Measurements from ENCODE around the gene PRSS2.
"Not testable (repeated sequence)": the region's sequence is repeated elsewhere in the genome, so short reads cannot be mapped to it uniquely, and the experiment has no call there.

Gene PRSS2

GRCh38 chr7:142770661-142771352, at the start of gene PRSS2:
Gene PRSS2, plus strand, starts transcription at chr7:142770970. Its CDS starts 13 bp downstream, at chr7:142770983.
- no peak for DNase-seq

- no peak for DNase-seq
Measured at GRCh38 chr7:142720986-142721385, 49.8 kb upstream of the PRSS2 start.

- no peak for DNase-seq
Measured at GRCh38 chr7:142722248-142722794, 48.4 kb upstream of the PRSS2 start.

- no peak for DNase-seq
Measured at GRCh38 chr7:142733271-142733670, 37.5 kb upstream of the PRSS2 start.

- DNase-seq: no peak
Measured at GRCh38 chr7:142739923-142740492, 30.8 kb upstream of the PRSS2 start.

- no peak for DNase-seq
Measured at GRCh38 chr7:142740786-142741185, 30.0 kb upstream of the PRSS2 start.

GRCh38 chr7:142741932-142742331, 28.8 kb upstream of the PRSS2 start:
- DNase-seq: not testable (repeated sequence)

GRCh38 chr7:142745091-142745635, 25.6 kb upstream of the PRSS2 start:
- DNase-seq: no peak

- no peak for DNase-seq
Measured at GRCh38 chr7:142745745-142746144, 25.0 kb upstream of the PRSS2 start.

GRCh38 chr7:142746264-142746663, 24.5 kb upstream of the PRSS2 start:
- DNase-seq: no peak

- not testable (repeated sequence) for DNase-seq
Measured at GRCh38 chr7:142748410-142748809, 22.4 kb upstream of the PRSS2 start.

GRCh38 chr7:142749218-142749993, 21.4 kb upstream of the PRSS2 start, which contains the start of gene PRSS1:
Gene PRSS1, plus strand, starts transcription at chr7:142749472. Its CDS starts 13 bp downstream, at chr7:142749485.
- no peak for DNase-seq

- no peak for DNase-seq
Measured at GRCh38 chr7:142750321-142750938, 20.3 kb upstream of the PRSS2 start.

GRCh38 chr7:142751526-142752175, 19.1 kb upstream of the PRSS2 start:
- not testable (repeated sequence) for DNase-seq

GRCh38 chr7:142752376-142753225, 18.2 kb upstream of the PRSS2 start:
- no peak for DNase-seq

- DNase-seq: no peak
Measured at GRCh38 chr7:142753366-142753765, 17.4 kb upstream of the PRSS2 start.

GRCh38 chr7:142753925-142754491, 16.8 kb upstream of the PRSS2 start:
- not testable (repeated sequence) for DNase-seq

- DNase-seq: no peak
Measured at GRCh38 chr7:142754681-142755575, 15.8 kb upstream of the PRSS2 start.

GRCh38 chr7:142758312-142758711, 12.5 kb upstream of the PRSS2 start:
- DNase-seq: not testable (repeated sequence)

GRCh38 chr7:142759433-142759832, 11.3 kb upstream of the PRSS2 start:
- DNase-seq: no peak

Measured in NCI-H748 treated with DMSO at 0.1 percent for 48 hours (cell line).